DOHH2 (cell line): ENCODE data around the gene CRTC2.

Experiments used
- H3F3A ChIP-seq: fragments of 200-600 bp; sonication (generic), shearing (Covaris generic); 2 replicates; pipeline ENCODE4 v1.6.0; 2016; ENCODE audit warnings: antibody characterized with exemption, mild to moderate bottlenecking; ENCODE audit not compliant: control insufficient read depth, insufficient read depth
- H3K27ac ChIP-seq: fragments of 200-600 bp; sonication (generic); 2 replicates; pipeline ENCODE4 v1.5.1; 2014; ENCODE audit warnings: low read depth, mild to moderate bottlenecking, low read length, moderate library complexity
- H3K27me3 ChIP-seq: fragments of 200-600 bp; sonication (generic); 2 replicates; pipeline ENCODE4 v1.6.1; 2014; ENCODE audit warnings: mild to moderate bottlenecking, low read length, mixed read lengths; ENCODE audit not compliant: control insufficient read depth
- H3K36me3 ChIP-seq: fragments of 200-600 bp; sonication (generic); 2 replicates; pipeline ENCODE4 v1.6.1; 2014; ENCODE audit warnings: mild to moderate bottlenecking, low read length, moderate library complexity, mixed read lengths; ENCODE audit not compliant: control insufficient read depth
- H3K4me1 ChIP-seq: fragments of 200-600 bp; sonication (generic); 2 replicates; pipeline ENCODE4 v1.6.1; 2014; ENCODE audit warnings: mild to moderate bottlenecking, low read length, mixed read lengths; ENCODE audit not compliant: control insufficient read depth
- H3K4me2 ChIP-seq: fragments of 200-600 bp; sonication (generic); 2 replicates; pipeline ENCODE4 v1.6.0; 2014; ENCODE audit warnings: mild to moderate bottlenecking, low read length, moderate library complexity
- H3K4me3 ChIP-seq: fragments of 200-600 bp; sonication (generic); 2 replicates; pipeline ENCODE4 v1.5.1; 2014; ENCODE audit warnings: mild to moderate bottlenecking, low read length, mixed read lengths
- H3K79me2 ChIP-seq: fragments of 200-600 bp; sonication (generic); 2 replicates; pipeline ENCODE4 v1.6.1; 2014; ENCODE audit warnings: mild to moderate bottlenecking, low read length, mixed read lengths; ENCODE audit not compliant: control insufficient read depth
- H3K9me2 ChIP-seq: fragments of 200-600 bp; sonication (generic); replicated peaks from 2 replicates; pipeline ENCODE4 v1.6.1; 2014; ENCODE audit warnings: mild to moderate bottlenecking, low read length, mixed read lengths; ENCODE audit not compliant: control insufficient read depth
- H3K9me3 ChIP-seq: fragments of 200-600 bp; sonication (generic); 2 replicates; pipeline ENCODE4 v1.6.1; 2014; ENCODE audit warnings: antibody characterized with exemption, low read length, mixed read lengths; ENCODE audit not compliant: control insufficient read depth, insufficient read depth
- H4K20me1 ChIP-seq: fragments of 200-600 bp; sonication (generic); 2 replicates; pipeline ENCODE4 v1.6.0; 2014; ENCODE audit warnings: low read depth, mild to moderate bottlenecking, antibody characterized with exemption, low read length, moderate library complexity; ENCODE audit not compliant: control insufficient read depth, insufficient read depth
- EZH2phosphoT487 ChIP-seq: fragments of 200-600 bp; sonication (generic); IDR thresholded peaks from 2 replicates; pipeline ENCODE4 v1.6.1; 2017; ENCODE audit warnings: borderline replicate concordance, mild to moderate bottlenecking, antibody characterized with exemption, low read length, moderate library complexity, mixed read lengths
- TF ChIP-seq, protein P1 (sequence below): fragments of 200-600 bp; sonication (generic); IDR thresholded peaks from one replicate; pipeline ENCODE4 v1.5.1; 2014; ENCODE audit warnings: antibody characterized with exemption, mild to moderate bottlenecking, low read depth, low read length; ENCODE audit not compliant: poor library complexity, severe bottlenecking

The CRTC2 gene

DNA sequence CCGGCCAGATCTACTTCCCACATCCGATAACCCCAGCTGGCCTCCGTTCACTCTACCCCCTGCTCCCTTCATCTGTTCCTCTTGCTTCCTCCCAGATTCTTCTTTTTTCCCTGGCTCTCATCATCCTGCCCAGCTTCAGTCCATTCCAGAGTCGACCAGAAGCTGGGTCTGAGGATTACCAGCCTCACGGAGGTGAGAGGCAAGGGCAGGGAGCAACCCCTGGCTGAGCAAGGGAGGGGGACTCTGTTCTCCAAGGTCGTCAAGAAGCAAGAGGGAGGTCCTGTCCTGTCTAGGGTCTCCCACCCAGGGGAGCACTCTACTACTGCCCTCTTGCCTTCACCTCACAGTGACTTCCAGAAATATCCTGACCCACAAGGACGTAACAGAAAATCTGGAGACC is 15.1 kb upstream of the CRTC2 start:
- H3K9me3 ChIP-seq: no peaks in the 10 kb centered on the region
- H3K4me1 ChIP-seq: peaks cover 31% of the 10 kb centered on the region
- no peaks in the 10 kb centered on the region for H3K9me2 ChIP-seq
- H3K79me2 ChIP-seq: peaks cover 42% of the 10 kb centered on the region
- no peak for TF ChIP-seq EZH2phosphoT487
- TF ChIP-seq, protein P1, sequence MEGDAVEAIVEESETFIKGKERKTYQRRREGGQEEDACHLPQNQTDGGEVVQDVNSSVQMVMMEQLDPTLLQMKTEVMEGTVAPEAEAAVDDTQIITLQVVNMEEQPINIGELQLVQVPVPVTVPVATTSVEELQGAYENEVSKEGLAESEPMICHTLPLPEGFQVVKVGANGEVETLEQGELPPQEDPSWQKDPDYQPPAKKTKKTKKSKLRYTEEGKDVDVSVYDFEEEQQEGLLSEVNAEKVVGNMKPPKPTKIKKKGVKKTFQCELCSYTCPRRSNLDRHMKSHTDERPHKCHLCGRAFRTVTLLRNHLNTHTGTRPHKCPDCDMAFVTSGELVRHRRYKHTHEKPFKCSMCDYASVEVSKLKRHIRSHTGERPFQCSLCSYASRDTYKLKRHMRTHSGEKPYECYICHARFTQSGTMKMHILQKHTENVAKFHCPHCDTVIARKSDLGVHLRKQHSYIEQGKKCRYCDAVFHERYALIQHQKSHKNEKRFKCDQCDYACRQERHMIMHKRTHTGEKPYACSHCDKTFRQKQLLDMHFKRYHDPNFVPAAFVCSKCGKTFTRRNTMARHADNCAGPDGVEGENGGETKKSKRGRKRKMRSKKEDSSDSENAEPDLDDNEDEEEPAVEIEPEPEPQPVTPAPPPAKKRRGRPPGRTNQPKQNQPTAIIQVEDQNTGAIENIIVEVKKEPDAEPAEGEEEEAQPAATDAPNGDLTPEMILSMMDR: no peak
- no peak overlapping the region for H3K27ac ChIP-seq
- no peaks in the 10 kb centered on the region for H4K20me1 ChIP-seq
- no peak overlapping the region for H3K4me2 ChIP-seq
- H3K4me3 ChIP-seq: no peak overlapping the region
- peaks cover 50% of the 10 kb centered on the region for H3K36me3 ChIP-seq
- no peaks in the 10 kb centered on the region for H3K27me3 ChIP-seq
- H3F3A ChIP-seq: peaks cover 23% of the 10 kb centered on the region

GRCh38 chr1:153973071-153973470 is 14.7 kb upstream of the CRTC2 start:
- Histone ChIP-seq H3K4me3 (no peak overlapping the region), H3F3A (peaks cover 23% of the 10 kb centered on the region), H3K27ac (no peak overlapping the region), H3K9me2 (no peaks in the 10 kb centered on the region), H3K79me2 (peaks cover 42% of the 10 kb centered on the region), H4K20me1 (no peaks in the 10 kb centered on the region), H3K27me3 (no peaks in the 10 kb centered on the region), H3K4me2 (no peak overlapping the region), H3K9me3 (no peaks in the 10 kb centered on the region), H3K4me1 (peaks cover 28% of the 10 kb centered on the region), H3K36me3 (peaks cover 49% of the 10 kb centered on the region)
- TF ChIP-seq EZH2phosphoT487: no peak
- TF ChIP-seq, protein P1: no peak

DNA sequence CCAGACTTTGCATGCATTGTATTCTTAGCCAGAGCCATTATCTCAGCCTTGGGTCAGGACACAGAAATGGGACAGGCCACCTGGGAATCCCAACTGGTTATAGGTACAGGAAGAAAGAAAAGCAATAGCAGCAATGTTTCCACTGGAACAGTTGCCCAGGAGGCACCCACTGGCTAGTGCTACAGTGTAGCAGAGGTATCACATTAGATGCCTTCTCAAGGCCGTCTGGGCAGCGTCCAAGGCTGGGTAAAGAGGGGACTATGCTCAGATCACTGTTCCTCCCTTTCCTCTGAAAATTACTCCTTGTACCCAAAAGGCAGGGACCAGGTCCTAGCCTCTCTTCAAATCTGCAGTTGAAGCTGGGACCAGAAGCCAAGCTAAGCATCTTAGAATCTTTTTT is 11.9 kb upstream of the CRTC2 start:
- H4K20me1 ChIP-seq: no peaks in the 10 kb centered on the region
- peaks cover 32% of the 10 kb centered on the region for H3K36me3 ChIP-seq
- H3K27ac ChIP-seq: no peak overlapping the region
- no peak overlapping the region for H3K4me3 ChIP-seq
- H3K79me2 ChIP-seq: peaks cover 34% of the 10 kb centered on the region
- H3K9me2 ChIP-seq: no peaks in the 10 kb centered on the region
- H3K4me2 ChIP-seq: no peak overlapping the region
- peaks cover 25% of the 10 kb centered on the region for H3K4me1 ChIP-seq
- no peaks in the 10 kb centered on the region for H3K27me3 ChIP-seq
- H3K9me3 ChIP-seq: no peaks in the 10 kb centered on the region
- TF ChIP-seq, protein P1: no peak
- no peak for TF ChIP-seq EZH2phosphoT487
- peaks cover 33% of the 10 kb centered on the region for H3F3A ChIP-seq
